GM12801 (cell line): ENCODE results near the gene RMC1.

ENCODE experiments used
- TF ChIP-seq, protein P1 (sequence below): IDR thresholded peaks from one replicate; pipeline ENCODE4 v1.5.1; 2011; ENCODE audit warnings: control low read depth; ENCODE audit not compliant: insufficient read length; ENCODE audit errors: extremely low read depth

The RMC1 gene

DNA sequence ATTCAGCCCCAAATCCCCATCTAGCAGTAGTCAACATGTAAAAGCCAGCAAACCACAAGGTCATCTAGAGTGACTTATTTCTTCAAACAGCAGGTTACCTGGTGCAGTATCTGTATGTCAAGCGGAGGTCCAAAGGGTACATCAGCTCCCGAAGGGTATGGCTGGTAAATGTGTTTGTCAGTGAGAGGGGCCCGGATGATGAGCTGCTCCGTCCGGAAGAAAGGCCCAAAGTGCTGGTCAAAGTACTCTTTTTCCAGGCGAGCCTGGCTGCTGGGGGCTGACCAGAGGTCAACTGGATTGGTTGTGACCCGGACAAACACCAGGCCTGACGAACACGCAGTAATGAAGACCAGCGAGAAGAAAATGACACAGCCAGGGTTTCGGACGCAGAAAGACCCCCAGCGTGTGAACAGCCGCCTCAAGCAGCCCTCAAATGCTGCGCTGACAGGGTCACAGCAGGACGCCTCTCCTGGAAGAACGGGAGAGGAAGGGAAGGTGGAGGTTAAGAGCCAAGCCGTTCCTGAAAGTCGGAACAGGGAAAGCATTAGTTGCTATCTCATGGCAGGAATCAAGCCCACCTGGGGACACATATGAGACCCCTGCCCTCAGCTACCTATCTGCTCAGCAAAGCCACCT, 53.0 kb downstream of the RMC1 start:
- TF ChIP-seq, protein P1, sequence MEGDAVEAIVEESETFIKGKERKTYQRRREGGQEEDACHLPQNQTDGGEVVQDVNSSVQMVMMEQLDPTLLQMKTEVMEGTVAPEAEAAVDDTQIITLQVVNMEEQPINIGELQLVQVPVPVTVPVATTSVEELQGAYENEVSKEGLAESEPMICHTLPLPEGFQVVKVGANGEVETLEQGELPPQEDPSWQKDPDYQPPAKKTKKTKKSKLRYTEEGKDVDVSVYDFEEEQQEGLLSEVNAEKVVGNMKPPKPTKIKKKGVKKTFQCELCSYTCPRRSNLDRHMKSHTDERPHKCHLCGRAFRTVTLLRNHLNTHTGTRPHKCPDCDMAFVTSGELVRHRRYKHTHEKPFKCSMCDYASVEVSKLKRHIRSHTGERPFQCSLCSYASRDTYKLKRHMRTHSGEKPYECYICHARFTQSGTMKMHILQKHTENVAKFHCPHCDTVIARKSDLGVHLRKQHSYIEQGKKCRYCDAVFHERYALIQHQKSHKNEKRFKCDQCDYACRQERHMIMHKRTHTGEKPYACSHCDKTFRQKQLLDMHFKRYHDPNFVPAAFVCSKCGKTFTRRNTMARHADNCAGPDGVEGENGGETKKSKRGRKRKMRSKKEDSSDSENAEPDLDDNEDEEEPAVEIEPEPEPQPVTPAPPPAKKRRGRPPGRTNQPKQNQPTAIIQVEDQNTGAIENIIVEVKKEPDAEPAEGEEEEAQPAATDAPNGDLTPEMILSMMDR: no peak

GRCh38 chr18:23560186-23560585, 56.9 kb downstream of the RMC1 start:
- TF ChIP-seq, protein P1: no peak

DNA sequence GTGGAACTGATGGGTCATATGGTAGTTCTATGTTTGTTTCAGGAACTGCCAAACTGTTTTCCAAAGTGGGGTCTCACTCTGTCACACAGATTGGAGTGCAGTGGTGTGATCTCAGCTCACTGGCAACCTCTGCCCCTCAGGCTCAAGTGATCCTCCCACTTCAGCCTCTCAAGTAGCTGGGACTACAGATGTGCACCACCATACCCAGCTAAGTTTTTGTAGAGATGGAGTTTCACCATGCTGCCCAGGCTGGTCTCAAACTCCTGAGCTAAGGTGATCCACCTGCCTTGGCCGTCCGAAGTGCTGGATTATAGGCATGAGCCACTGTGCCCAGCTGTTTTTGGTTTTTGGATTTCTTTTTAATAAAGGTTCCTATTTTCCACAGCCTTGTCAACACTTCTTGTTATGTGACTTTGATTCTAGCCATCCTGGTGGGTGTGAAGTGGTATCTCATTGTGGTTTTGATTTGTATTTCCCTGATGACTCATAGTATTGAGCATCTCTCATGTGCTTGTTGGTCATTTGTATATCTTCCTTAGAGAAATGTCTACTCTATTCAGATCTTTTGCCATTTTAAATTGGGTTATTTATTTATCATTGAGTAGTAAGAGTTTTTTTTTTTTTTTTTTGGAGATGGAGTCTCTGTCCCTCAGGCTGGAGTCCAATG, 60.2 kb downstream of the RMC1 start:
- TF ChIP-seq, protein P1: no peak

DNA sequence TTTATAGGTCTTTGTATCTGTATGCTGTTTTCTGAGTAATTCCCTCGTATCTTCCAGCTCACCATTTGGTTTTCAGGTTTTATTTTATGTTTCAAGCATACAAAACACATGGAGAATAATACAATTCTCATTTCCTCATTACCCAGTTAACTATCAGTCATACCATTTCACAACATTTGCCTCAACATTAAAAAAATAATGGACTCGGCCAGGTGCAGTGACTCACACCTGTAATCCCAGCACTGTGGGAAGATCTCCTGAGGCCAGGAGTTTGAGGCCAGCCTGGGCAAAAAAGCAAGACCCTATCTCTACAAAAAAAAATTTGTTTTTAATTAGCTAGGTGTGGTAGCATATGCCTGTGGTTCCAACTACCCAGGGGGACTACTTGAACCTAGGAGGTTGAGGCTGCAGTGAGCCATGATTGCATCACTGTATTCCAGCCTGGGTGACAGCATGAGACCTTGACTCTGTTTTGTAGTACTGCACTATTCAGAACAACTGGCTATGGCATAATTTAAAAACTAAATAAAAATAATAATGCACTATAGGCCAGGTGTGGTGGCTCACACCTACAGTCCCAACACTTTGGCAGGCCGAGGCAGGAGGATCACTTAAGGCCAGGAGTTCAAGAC, 62.7 kb downstream of the RMC1 start:
- TF ChIP-seq, protein P1: no peak

DNA sequence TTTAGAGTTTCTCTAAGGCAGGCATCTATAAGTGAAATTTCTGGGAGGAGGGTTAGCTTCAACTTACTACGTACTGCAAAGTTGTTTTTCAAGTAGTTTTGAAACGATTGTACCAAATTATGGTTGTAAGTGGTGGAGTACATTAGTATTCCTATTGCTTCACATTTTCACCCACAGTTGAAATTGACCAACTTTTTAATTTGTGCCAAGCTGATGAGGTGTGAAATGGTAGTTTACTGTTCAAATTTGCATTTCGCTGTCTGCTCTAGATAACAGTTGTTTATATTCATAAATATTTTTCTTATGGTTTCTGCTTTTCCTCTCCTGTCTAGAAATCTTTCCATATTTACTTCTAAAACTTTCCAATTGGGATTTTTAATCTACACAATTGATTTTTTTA, 64.4 kb downstream of the RMC1 start:
- TF ChIP-seq, protein P1: no peak

DNA sequence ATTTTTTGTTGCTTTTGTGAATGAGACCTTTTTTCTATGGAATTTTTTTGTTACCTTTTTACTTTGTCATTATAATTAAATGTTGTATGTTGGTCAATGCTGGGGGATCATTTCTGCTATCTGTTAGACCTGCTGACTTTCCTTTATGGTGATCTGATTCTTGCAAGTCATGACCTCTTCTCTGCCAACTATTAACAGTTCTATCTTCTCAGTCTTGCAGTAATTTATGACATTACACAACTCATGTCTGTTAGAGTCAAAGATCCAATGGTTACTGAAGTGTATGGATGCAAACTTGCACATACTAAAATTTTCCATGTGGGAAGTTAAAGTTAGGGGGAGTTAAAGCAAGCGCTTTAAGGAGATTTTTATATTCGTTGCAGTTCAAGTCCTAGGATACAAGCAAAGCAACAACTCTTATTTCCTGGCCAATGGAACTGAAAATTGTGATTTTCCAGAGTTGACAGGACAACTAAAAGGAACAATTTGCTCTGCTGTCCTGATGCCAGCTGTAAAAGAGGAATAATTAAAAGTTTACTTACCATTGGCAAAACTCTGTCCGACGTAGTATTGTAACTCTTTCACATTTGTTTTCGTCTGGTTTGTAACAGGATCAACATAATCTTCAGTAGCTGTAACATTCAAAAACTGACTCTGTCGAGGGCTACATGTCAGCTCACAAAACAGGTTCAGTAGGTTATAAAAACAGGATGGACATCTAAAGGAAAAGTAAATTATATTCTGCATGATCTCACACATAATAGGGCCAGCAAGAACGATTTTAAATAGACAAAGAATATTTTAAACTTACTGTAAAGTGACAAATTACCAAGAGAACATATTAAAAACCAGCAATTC, 65.2 kb downstream of the RMC1 start:
- TF ChIP-seq, protein P1: no peak
